Hepatocyte (in vitro differentiated cells): ENCODE results near the gene JHY. TPM values are rescaled to one million over a fixed set of nuclear protein-coding genes. Genes with fewer than 3 reads are reported as not detected.

ENCODE experiments used
- DNase-seq: peaks from one replicate; pipeline ENCODE4 v3.0.0-alpha.2; 2016; ENCODE audit warnings: low spot score
- H2AFZ ChIP-seq: fragments of 200-600 bp; sonication (generic); 2 replicates; pipeline ENCODE4 v1.6.0; 2016; ENCODE audit warnings: antibody characterized with exemption, mild to moderate bottlenecking
- H3K27ac ChIP-seq: fragments of 200-600 bp; sonication (generic); 2 replicates; pipeline ENCODE4 v1.5.1; 2016; ENCODE audit warnings: mild to moderate bottlenecking
- H3K27me3 ChIP-seq: fragments of 200-600 bp; sonication (generic); 2 replicates; pipeline ENCODE4 v1.6.1; 2016
- H3K36me3 ChIP-seq: fragments of 200-600 bp; sonication (generic); replicated peaks from 2 replicates; pipeline ENCODE4 v1.5.1; 2016; ENCODE audit warnings: low read depth; ENCODE audit not compliant: insufficient read depth
- H3K4me1 ChIP-seq: fragments of 200-600 bp; sonication (generic); 2 replicates; pipeline ENCODE4 v1.5.1; 2016; ENCODE audit warnings: mild to moderate bottlenecking, moderate library complexity; ENCODE audit not compliant: insufficient read depth
- H3K4me2 ChIP-seq: fragments of 200-600 bp; sonication (generic); 2 replicates; pipeline ENCODE4 v1.6.0; 2016
- H3K4me3 ChIP-seq: fragments of 200-600 bp; sonication (generic); 2 replicates; pipeline ENCODE4 v1.5.1; 2016; ENCODE audit warnings: mild to moderate bottlenecking
- H3K79me2 ChIP-seq: fragments of 200-600 bp; sonication (generic); 2 replicates; pipeline ENCODE4 v1.6.0; 2017; ENCODE audit warnings: mild to moderate bottlenecking
- H3K9me2 ChIP-seq: fragments of 200-600 bp; sonication (generic); replicated peaks from 2 replicates; pipeline ENCODE4 v1.6.0; 2017; ENCODE audit warnings: mild to moderate bottlenecking; ENCODE audit not compliant: insufficient read depth
- H3K9me3 ChIP-seq: fragments of 200-600 bp; sonication (generic); 2 replicates; pipeline ENCODE4 v1.5.1; 2016; ENCODE audit warnings: low read depth, mild to moderate bottlenecking
- H4K20me1 ChIP-seq: fragments of 200-600 bp; sonication (generic); 2 replicates; pipeline ENCODE4 v1.6.0; 2016; ENCODE audit warnings: mild to moderate bottlenecking; ENCODE audit not compliant: insufficient read depth, poor library complexity, severe bottlenecking
- EZH2 ChIP-seq: fragments of 200-600 bp; sonication (generic); IDR thresholded peaks from 2 replicates; pipeline ENCODE4 v1.6.1; 2016; ENCODE audit warnings: antibody characterized with exemption, mild to moderate bottlenecking, borderline replicate concordance
- EZH2phosphoT487 ChIP-seq: fragments of 200-600 bp; sonication (generic); IDR thresholded peaks from one replicate; pipeline ENCODE4 v1.6.1; 2018; ENCODE audit warnings: antibody characterized with exemption, mild to moderate bottlenecking, low read depth, moderate library complexity; ENCODE audit not compliant: unreplicated experiment, severe bottlenecking
- WGBS: methylation state at CpG from one replicate; pipeline ENCODE4 v1.1.6; 2016; ENCODE audit warnings: low lambda C conversion rate; ENCODE audit errors: missing lambda C conversion rate; 5-methylcytosine and 5-hydroxymethylcytosine counted together
- polyA plus RNA-seq: library from polyadenylated mRNA; unstranded; fragments of >200 nt; fragmentation: Nextera tagmentation; extraction: Ambion mirVana; gene quantifications from 2 replicates; pipeline ENCODE4 v1.2.1, GENCODE V29; 2016
- small RNA-seq: library from RNA; depleted of rRNA; stranded (forward); fragments of <200 nt; gene quantifications from one replicate; pipeline ENCODE3, GENCODE V24; 2014
- total RNA-seq: library from RNA; depleted of rRNA; stranded (reverse); fragments of >200 nt; gene quantifications from 2 replicates; pipeline ENCODE4 v1.2.3, GENCODE V29; 2014
- TF ChIP-seq, protein P1 (sequence below): fragments of 200-600 bp; sonication (generic); IDR thresholded peaks from 2 replicates; pipeline ENCODE4 v1.5.1; 2016; ENCODE audit warnings: antibody characterized with exemption, mild to moderate bottlenecking; ENCODE audit not compliant: poor library complexity

JHY gene
- total and polyA plus RNA-seq, 2 experiments from 2014 or later = 2.8 to 3.0 TPM

DNA sequence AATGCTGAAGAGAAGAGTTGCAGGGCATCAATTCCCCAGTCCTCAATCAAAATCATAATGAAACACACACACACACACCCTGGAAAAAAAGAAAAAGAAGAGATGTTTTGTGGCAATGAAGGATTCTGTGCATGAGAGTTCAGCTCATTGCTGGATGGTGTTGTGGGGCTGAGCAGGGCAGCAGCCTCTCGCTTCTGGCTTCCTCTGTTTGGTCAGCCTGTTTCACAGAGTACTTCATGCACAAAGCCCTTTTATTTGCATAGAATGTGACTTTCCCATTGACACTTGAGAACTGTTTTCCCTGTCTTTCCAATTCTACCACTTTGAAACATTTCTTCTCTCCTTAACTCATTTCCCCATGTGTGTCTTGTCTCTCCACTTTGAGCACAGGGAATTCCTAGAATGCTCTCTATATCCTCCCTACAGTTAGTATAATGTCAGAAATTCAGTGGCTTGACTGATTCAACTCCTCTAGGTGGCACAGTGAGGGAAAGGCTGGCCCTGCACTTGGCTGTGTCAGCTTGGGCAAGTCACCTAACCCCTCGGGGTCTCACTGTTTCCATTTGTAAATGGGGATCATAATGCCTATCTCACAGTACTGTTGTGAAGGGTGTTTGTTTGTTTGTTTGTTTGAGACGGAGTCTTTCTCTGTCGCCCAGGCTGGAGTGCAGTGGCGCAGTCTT, 124.4 kb downstream of the JHY start:
- Histone ChIP-seq H3K27me3 (peaks cover 2% of the 10 kb centered on the region), H3K4me3 (no peak overlapping the region), H4K20me1 (no peaks in the 10 kb centered on the region), H3K9me3 (no peaks in the 10 kb centered on the region), H2AFZ (no peak overlapping the region), H3K27ac (no peak overlapping the region), H3K4me1 (no peaks in the 10 kb centered on the region), H3K4me2 (no peak overlapping the region), H3K36me3 (no peaks in the 10 kb centered on the region), H3K79me2 (no peaks in the 10 kb centered on the region), H3K9me2 (no peaks in the 10 kb centered on the region)
- TF ChIP-seq, protein P1, sequence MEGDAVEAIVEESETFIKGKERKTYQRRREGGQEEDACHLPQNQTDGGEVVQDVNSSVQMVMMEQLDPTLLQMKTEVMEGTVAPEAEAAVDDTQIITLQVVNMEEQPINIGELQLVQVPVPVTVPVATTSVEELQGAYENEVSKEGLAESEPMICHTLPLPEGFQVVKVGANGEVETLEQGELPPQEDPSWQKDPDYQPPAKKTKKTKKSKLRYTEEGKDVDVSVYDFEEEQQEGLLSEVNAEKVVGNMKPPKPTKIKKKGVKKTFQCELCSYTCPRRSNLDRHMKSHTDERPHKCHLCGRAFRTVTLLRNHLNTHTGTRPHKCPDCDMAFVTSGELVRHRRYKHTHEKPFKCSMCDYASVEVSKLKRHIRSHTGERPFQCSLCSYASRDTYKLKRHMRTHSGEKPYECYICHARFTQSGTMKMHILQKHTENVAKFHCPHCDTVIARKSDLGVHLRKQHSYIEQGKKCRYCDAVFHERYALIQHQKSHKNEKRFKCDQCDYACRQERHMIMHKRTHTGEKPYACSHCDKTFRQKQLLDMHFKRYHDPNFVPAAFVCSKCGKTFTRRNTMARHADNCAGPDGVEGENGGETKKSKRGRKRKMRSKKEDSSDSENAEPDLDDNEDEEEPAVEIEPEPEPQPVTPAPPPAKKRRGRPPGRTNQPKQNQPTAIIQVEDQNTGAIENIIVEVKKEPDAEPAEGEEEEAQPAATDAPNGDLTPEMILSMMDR = no peak
- TF ChIP-seq EZH2 (no peak), EZH2phosphoT487 (no peak)
- DNase-seq = no peak
- WGBS = 73% methylated on average over 5 of the region's 5 CpGs

Small RNA genes within 50 kb of the gene (small RNA-seq; reads per million reads assigned to genes)
- gene RNU4-23P = not detected

Other genes starting within 250 kb of the JHY start
- gene UBASH3B, start 227.0 kb upstream of the JHY start, total RNA-seq = 5.2 and 11.1 TPM in 2 replicates
- 5.1 and 9.1 TPM in 2 replicates for gene UBASH3B, start 227.0 kb upstream of the JHY start, polyA plus RNA-seq
- gene CRTAM, start 44.3 kb upstream of the JHY start, total RNA-seq = not detected in 2 replicates
- gene CRTAM, start 44.3 kb upstream of the JHY start, polyA plus RNA-seq = not detected in 2 replicates
- gene BSX, start 99.1 kb downstream of the JHY start, total RNA-seq = not detected in 2 replicates
- not detected in 2 replicates for gene BSX, start 99.1 kb downstream of the JHY start, polyA plus RNA-seq
- 1,636 and 1,726 TPM in 2 replicates for gene HSPA8, start 179.4 kb downstream of the JHY start, total RNA-seq
- gene HSPA8, start 179.4 kb downstream of the JHY start, polyA plus RNA-seq = 631 and 669 TPM in 2 replicates